Uterus (tissue), 2 donors: ENCODE data around the gene PRSS38.

Experiments
- CTCF ChIP-seq, 4 experiments: fragments of 200-600 bp in 2 of 4; fragments of 450-650 bp in 2 of 4; sonication (generic) in 2 of 4; IDR thresholded peaks; one replicate each; pipeline ENCODE4 v1.5.1; 2016 to 2019; ENCODE audit warnings: antibody characterized with exemption in 4 of 4, mild to moderate bottlenecking in 2 of 4, moderate library complexity in 1 of 4
- POLR2A ChIP-seq, 2 donors: fragments of 450-650 bp; IDR thresholded peaks; one replicate each; pipeline ENCODE4 v1.6.1; 2016; ENCODE audit warnings: antibody characterized with exemption in 2 of 2, mild to moderate bottlenecking in 1 of 2, moderate library complexity in 1 of 2

- TF ChIP-seq POLR2A (IDR thresholded peaks at IDR 0.05) (no peak), CTCF (IDR thresholded peaks at IDR 0.05) (no peak)
Measured at GRCh38 chr1:227889047-227889862, 73.8 kb downstream of the PRSS38 start.
